Measurements from ENCODE around the gene PHACTR4. TPM values are rescaled to one million over a fixed set of nuclear protein-coding genes. Genes with fewer than 3 reads are reported as not detected.

PHACTR4 gene
- total and polyA plus RNA-seq, 2 of the 8 experiments (the other 6 are each of a cell fraction or from before 2014, with no cell fraction given): 23.7 to 57.8 TPM

DNA sequence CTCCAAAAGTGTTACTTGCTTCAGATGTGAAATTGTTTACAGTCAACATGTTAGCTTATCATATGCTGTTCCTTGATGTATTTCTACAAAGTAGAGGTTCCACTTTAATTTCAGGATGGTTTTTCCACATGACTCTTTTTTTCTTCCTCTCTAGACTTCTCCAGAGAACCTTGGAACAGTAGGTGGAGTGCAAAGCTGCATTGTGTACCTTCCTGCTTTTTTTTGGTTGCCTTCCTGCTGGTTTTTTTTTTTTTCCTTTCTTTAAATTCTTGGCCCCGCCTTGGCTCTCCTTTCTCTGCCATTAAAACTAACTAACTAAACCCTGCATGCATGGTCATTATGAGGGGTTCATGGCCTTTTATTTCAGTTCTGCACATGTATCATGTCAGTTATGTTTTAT, 88.1 kb downstream of the PHACTR4 start:
- ChIA-PET CTCF (ENCODE audit: partially characterized antibody) (interaction anchor here (0.7 kb wide), 1 partner anchor 49 kb away, joined by 3 read pairs; no protein-coding TSS in a partner anchor), POLR2A (ENCODE audit: partially characterized antibody) (interaction anchor here (0.7 to 2.4 kb wide), 2 partner anchors 13 to 48 kb away, joined by 4 to 7 read pairs; no protein-coding TSS in a partner anchor)
- H2AFZ ChIP-seq (ENCODE audit: low read length): no peak overlapping the region
- H3K9ac ChIP-seq (replicated peaks in 1 of 4; ENCODE audit: extremely low read depth in 1 of 4, low read depth in 3 of 4, low read length in 3 of 4): no peak overlapping the region
- DNase-seq (ENCODE audit: low read depth in 1 of 2, low spot score in 2 of 2) (no peak), FAIRE-seq (no peak)
- H3K14ac ChIP-seq (ENCODE audit: insufficient read length): no peak overlapping the region
- H3K79me2 ChIP-seq (ENCODE audit: control insufficient read depth in 1 of 2, insufficient read depth in 2 of 2, low read length in 2 of 2): no peaks in the 10 kb centered on the region; a peak in 1 of 4 replicates
- H3K4me2 ChIP-seq (ENCODE audit: insufficient read depth in 1 of 2, low read depth in 2 of 2, low read length in 2 of 2): no peak overlapping the region
- H3K27ac ChIP-seq (ENCODE audit: low read depth, low read length): no peak overlapping the region
- H2BK120ac ChIP-seq (replicated peaks; ENCODE audit: low read depth, low read length): no peak overlapping the region
- H3K36me3 ChIP-seq (ENCODE audit: control insufficient read depth in 2 of 4, insufficient read depth in 4 of 4, low read length in 3 of 4): peaks cover 0 to 9% (median 1%) of the 10 kb centered on the region in 4 experiments; a peak in 4 of 8 replicates
- H2BK20ac ChIP-seq (ENCODE audit: low read length): no peak overlapping the region
- H4K5ac ChIP-seq (ENCODE audit: insufficient read length, low read depth, low read length): no peak overlapping the region
- H3K79me1 ChIP-seq (ENCODE audit: low read depth, low read length): no peaks in the 10 kb centered on the region
- H4K8ac ChIP-seq (ENCODE audit: extremely low read depth, insufficient read depth, low read length): no peak overlapping the region
- H2BK15ac ChIP-seq (ENCODE audit: low read length): no peak overlapping the region
- H3K27me3 ChIP-seq (replicated peaks in 1 of 4; ENCODE audit: control insufficient read depth in 3 of 4, extremely low read depth in 1 of 4, insufficient read depth in 3 of 4, low read length in 3 of 4): no peaks in the 10 kb centered on the region
- H3K23ac ChIP-seq (ENCODE audit: insufficient read length): no peak overlapping the region
- no peak overlapping the region for H2AK5ac ChIP-seq (ENCODE audit: low read depth, low read length)
- H3K18ac ChIP-seq (ENCODE audit: extremely low read depth, low read length): no peak overlapping the region
- TF ChIP-seq TAF1 (IDR thresholded peaks at IDR 0.05; ENCODE audit: low read depth, low read length): no peak
- TF ChIP-seq EGR1 (IDR thresholded peaks at IDR 0.05; ENCODE audit: borderline replicate concordance, low read depth, low read length): no peak
- TF ChIP-seq CTBP2 (IDR thresholded peaks at IDR 0.05; ENCODE audit: borderline replicate concordance, insufficient read depth, insufficient read length, low read length): no peak
- no peak for TF ChIP-seq CREB1 (IDR thresholded peaks at IDR 0.05)
- TF ChIP-seq CTCF (IDR thresholded peaks at IDR 0.05; ENCODE audit: control extremely low read depth in 1 of 3, insufficient read depth in 1 of 3, low read depth in 1 of 3, low read length in 3 of 3): no peak
- H3K9me3 ChIP-seq (ENCODE audit: insufficient read depth in 2 of 2, low read depth in 1 of 2, low read length in 1 of 2): no peaks in the 10 kb centered on the region
- no CpG with 5 or more reads among the region's 1 CpG for WGBS, 2 experiments (ENCODE audit: extremely low coverage in 1 of 2, insufficient coverage in 1 of 2, insufficient read length in 1 of 2, insufficient replicate concordance in 2 of 2, low coverage in 1 of 2, low lambda C conversion rate in 2 of 2, missing lambda C conversion rate in 1 of 2)
- H3K23me2 ChIP-seq (ENCODE audit: low read depth, low read length): no peaks in the 10 kb centered on the region
- H3K4me1 ChIP-seq (replicated peaks in 1 of 4; ENCODE audit: control insufficient read depth in 3 of 4, insufficient read depth in 4 of 4, low read length in 3 of 4): no peaks in the 10 kb centered on the region
- no peak overlapping the region for H2BK12ac ChIP-seq (ENCODE audit: low read depth, low read length)
- H2BK5ac ChIP-seq (ENCODE audit: low read depth, low read length): no peak overlapping the region
- no peak overlapping the region for H3K56ac ChIP-seq (replicated peaks; ENCODE audit: insufficient read length, low read depth, low read length)
- H3K4ac ChIP-seq (replicated peaks; ENCODE audit: insufficient read length, low read depth, low read length): no peak overlapping the region
- peaks cover 0 to 4% of the 10 kb centered on the region in 2 experiments for H4K20me1 ChIP-seq (replicated peaks in 1 of 2; ENCODE audit: control insufficient read depth in 1 of 2, insufficient read depth in 2 of 2, low read length in 2 of 2)
- no peak overlapping the region for H4K91ac ChIP-seq (replicated peaks; ENCODE audit: insufficient read length, low read length)
- H3K4me3 ChIP-seq (ENCODE audit: extremely low read depth in 1 of 4, insufficient read depth in 2 of 4, low read depth in 3 of 4, low read length in 4 of 4): no peak overlapping the region

Measured in H1 (cell line).